ENCODE results near the gene ACBD6. TPM values are rescaled to one million over a fixed set of nuclear protein-coding genes. Genes with fewer than 3 reads are reported as not detected.

Gene ACBD6
- total and polyA plus RNA-seq, 2 of the 4 experiments (the other 2 are of a cell fraction): 52.5 to 59.1 TPM

- H3K9ac ChIP-seq (ENCODE audit: low read depth, low read length): no peak overlapping the region
- H3K79me1 ChIP-seq (ENCODE audit: low read depth in 1 of 2, low read length in 2 of 2): no peaks in the 10 kb centered on the region
- CTCF ChIA-PET: interaction anchor here (0.5 kb wide), 1 partner anchor 1793 kb away, joined by 4 read pairs; no protein-coding TSS in a partner anchor
These were observed 43.6 kb upstream of the ACBD6 start for GRCh38 chr1:180545991-180546390.

More at GRCh38 chr1:180545991-180546390, 43.6 kb upstream of the ACBD6 start:
- WGBS, 2 experiments (ENCODE audit: extremely low coverage in 2 of 2, insufficient read length in 1 of 2): no CpG with 5 or more reads among the region's 1 CpG
- POLR2A ChIA-PET (ENCODE audit: unreplicated experiment): no interaction called here
- no peak overlapping the region for H3K56ac ChIP-seq (ENCODE audit: extremely low read depth, insufficient read depth, low read length)
- H3K9me3 ChIP-seq (ENCODE audit: control insufficient read depth, insufficient read depth, low read length): no peaks in the 10 kb centered on the region
- no peak overlapping the region for H2BK15ac ChIP-seq (ENCODE audit: low read depth, low read length)
- H4K91ac ChIP-seq (ENCODE audit: insufficient read depth, low read depth, low read length): no peak overlapping the region
- H3K36me3 ChIP-seq (ENCODE audit: control insufficient read depth, insufficient read depth, low read length): no peaks in the 10 kb centered on the region
- no peak overlapping the region for H2BK120ac ChIP-seq (ENCODE audit: low read depth, low read length)
- no peak overlapping the region for H2AFZ ChIP-seq (replicated peaks; ENCODE audit: low read length, poor library complexity)
- H3K4me2 ChIP-seq (ENCODE audit: low read depth, low read length): no peak overlapping the region
- no peak overlapping the region for H2BK5ac ChIP-seq (ENCODE audit: low read depth, low read length, poor library complexity, severe bottlenecking)
- H3K4me1 ChIP-seq (ENCODE audit: control insufficient read depth, insufficient read depth, low read length): peaks cover 5% of the 10 kb centered on the region
- intact Hi-C loops (cut with micrococcal nuclease): no loop called here
- no peak for TF ChIP-seq FOS (IDR thresholded peaks at IDR 0.05; ENCODE audit: low read depth, low read length)
- TF ChIP-seq MAFK (IDR thresholded peaks at IDR 0.05; ENCODE audit: low read depth, low read length): no peak
- no peak for TF ChIP-seq NFE2L2 (IDR thresholded peaks at IDR 0.05; ENCODE audit: low read depth, low read length)
- no peak for TF ChIP-seq RFX5 (IDR thresholded peaks at IDR 0.05; ENCODE audit: low read depth, low read length)
- TF ChIP-seq CEBPB (IDR thresholded peaks at IDR 0.05; ENCODE audit: low read depth, low read length): no peak
- TF ChIP-seq MXI1 (IDR thresholded peaks at IDR 0.05; ENCODE audit: borderline replicate concordance, low read depth, low read length): no peak
- TF ChIP-seq SMC3 (IDR thresholded peaks at IDR 0.05; ENCODE audit: low read depth, low read length): no peak
- TF ChIP-seq MAZ (IDR thresholded peaks at IDR 0.05; ENCODE audit: borderline replicate concordance, low read depth, low read length): no peak
- no peak for TF ChIP-seq USF2 (IDR thresholded peaks at IDR 0.05; ENCODE audit: low read depth, low read length)
- no peak for TF ChIP-seq ELK1 (IDR thresholded peaks at IDR 0.05; ENCODE audit: borderline replicate concordance, low read depth, low read length)
- no peak for TF ChIP-seq RCOR1 (IDR thresholded peaks at IDR 0.05; ENCODE audit: insufficient replicate concordance, low read length)
- TF ChIP-seq CTCF (conservative IDR thresholded peaks at IDR 0.05; ENCODE audit: low read depth, low read length): no peak
- TF ChIP-seq CHD1 (IDR thresholded peaks at IDR 0.05; ENCODE audit: low read depth, low read length): no peak
- H4K5ac ChIP-seq (ENCODE audit: low read depth, low read length): no peak overlapping the region
- no peak overlapping the region for H3K18ac ChIP-seq (ENCODE audit: low read depth, low read length)
- no peak overlapping the region for H3K4ac ChIP-seq (ENCODE audit: low read depth, low read length)
- H3K27ac ChIP-seq (ENCODE audit: insufficient read depth, low read length): no peak overlapping the region
- no peak overlapping the region for H4K8ac ChIP-seq (ENCODE audit: low read depth in 2 of 2, low read length in 2 of 2)
- no peaks in the 10 kb centered on the region for H3K27me3 ChIP-seq (ENCODE audit: control insufficient read depth, insufficient read depth, low read length)
- ATAC-seq (ENCODE audit: low read depth): no peak
- no peak overlapping the region for H3K23ac ChIP-seq (ENCODE audit: low read depth, low read length)
- in situ Hi-C loops (cut with MboI; ENCODE audit: low sequenced_read_pairs): no loop called here
- H2AK5ac ChIP-seq (ENCODE audit: low read depth, low read length): no peak overlapping the region
- H3K9me1 ChIP-seq (ENCODE audit: insufficient read depth, low read length): peaks cover 2% of the 10 kb centered on the region; the same call in 1 of the 2 replicates
- BruUV-seq (replicated peaks): no TSS peak
- no peak overlapping the region for H3K14ac ChIP-seq (replicated peaks; ENCODE audit: low read depth, low read length)
- H2AK9ac ChIP-seq (replicated peaks; ENCODE audit: low read depth, low read length, poor library complexity): no peak overlapping the region
- H4K20me1 ChIP-seq (ENCODE audit: insufficient read depth, low read length): no peaks in the 10 kb centered on the region
- no peak overlapping the region for H2BK20ac ChIP-seq (ENCODE audit: low read depth, low read length)
- no peak for DNase-seq
- H3K4me3 ChIP-seq (ENCODE audit: insufficient read depth, low read depth, low read length): no peak overlapping the region
- dilution Hi-C loops (cut with HindIII; ENCODE audit: low sequenced_read_pairs, unreplicated experiment): no loop called here
